NCI-H2227 treated with DMSO at 0.1 percent for 48 hours (cell line): Measurements from ENCODE around the gene DNAJC15.
"Not testable (repeated sequence)": the region's sequence is repeated elsewhere in the genome, so short reads cannot be mapped to it uniquely, and the experiment has no call there.

Experiments used
- DNase-seq: peaks from one replicate; lab custom pipeline; 2025; lab: John Stamatoyannopoulos, UW

The DNAJC15 gene

DNA sequence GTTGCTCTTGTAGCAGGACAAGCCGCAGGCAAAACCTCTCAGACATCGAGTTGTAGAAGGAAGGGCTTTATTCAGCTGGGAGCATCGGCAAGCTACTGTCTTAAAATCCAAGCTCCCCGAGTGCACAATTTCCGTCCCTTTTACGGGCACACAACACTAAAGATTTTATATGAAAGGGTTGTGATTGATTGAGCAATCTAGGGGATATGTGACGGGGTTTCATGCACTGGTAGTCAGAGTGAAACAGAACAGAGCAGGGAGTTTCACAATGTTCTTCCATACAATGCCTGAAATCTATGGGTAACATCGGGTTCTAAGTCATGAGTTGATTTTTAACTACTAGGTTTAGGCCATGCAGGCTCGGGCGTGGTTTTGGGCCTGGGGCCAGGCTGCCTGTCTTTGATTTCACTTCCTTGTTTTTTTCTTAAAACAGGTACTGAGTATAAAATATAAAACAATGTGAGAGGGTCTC, 22.0 kb downstream of the DNAJC15 start:
- not testable (repeated sequence) for DNase-seq

DNA sequence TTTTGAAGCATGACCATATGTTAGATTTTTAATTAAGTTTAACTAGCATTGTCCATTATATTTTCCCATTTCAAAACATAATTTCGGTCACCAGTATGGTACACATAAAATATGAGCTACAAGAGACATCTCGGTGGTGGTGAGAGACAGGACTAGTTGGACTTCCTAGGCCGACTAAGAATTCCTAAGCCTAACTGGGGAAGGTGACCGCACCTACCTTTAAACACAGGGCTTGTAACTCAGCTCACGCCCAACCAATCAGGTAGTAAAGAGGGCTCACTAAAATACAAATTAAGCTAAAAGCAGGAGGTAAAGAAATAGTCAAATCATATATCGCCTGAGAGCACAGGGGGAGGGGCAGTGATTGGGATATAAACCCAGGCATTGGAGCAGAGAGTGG, 22.9 kb downstream of the DNAJC15 start:
- DNase-seq: no peak

DNA sequence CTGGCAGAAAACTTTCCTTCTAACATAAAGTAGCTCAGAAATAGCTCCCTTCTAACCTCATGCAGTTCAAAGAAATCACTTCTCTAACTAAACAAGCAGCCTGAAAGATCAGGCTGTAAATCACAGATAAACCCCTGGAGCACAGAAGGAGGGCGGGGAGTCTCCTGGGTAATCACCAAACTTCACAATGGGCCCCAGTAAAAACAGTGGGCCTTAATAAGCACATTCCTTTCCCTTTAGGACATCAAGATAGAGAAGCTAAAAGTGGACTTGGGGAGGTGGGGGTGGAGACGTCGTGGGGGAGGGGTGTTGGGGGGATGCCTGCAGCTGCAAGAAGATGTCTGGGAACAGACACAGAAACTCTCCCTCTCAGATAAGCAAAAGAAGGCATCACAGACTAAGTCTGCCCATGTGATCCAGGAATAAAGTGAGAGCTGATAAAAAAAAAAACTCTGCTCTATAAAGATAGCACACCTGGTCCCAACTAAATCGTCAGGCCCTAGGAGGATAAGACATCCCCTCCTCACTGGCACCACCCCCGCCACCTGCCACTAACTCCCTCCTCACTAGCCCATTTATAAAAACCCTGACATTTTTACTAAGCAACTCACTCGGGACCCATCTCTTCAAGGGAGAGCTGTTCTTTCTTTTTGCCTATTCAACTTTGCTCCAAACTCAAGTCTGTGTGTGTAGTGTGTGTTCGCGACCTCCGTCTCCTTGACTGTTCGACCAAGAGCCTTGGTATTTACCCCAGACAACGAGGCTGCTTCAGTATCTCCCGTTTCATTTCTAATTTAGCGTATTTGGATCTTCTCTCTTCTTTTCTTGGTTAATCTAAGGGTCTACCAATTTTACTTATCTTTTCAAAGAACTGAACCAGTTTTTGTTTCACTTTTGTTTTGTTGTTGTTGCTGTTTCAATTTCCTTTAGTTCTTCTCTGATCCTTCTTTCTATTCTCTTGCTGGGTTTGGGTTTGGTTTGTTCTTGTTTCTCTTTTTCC, 31.7 kb downstream of the DNAJC15 start:
- peak; percentile 32 for DNase-seq

DNA sequence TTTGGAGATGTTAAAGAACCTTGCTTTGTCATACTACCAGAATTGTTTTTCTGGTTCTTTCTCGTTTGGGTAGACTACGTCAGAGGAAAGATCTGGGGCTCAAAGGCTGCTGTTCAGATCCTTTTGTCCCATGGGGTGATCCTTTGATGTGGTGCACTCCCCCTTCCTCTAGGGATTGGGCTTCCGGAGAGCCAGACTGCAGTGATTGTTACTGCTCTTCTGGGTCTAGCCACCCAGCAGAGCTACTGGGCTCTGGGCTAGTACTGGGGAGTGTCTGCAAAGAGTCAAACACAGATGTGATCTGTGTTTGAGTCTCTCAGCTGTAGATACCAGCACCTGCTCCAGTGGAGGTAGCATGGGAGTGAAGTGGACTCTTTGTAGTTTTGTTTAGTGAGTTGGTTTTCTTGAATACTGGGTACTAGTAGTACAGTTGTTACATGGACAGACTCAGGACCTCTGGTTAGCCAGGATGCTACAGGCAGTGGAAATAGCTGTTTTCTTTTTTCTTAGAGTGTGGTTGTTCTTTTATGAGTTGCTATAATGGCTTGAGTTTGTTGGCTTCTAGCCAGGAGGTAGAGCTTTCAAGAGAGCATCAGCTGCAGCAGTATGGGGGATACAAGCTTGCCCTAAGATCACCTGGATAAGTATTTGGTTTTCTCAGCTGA, 34.4 kb downstream of the DNAJC15 start:
- no peak for DNase-seq

DNA sequence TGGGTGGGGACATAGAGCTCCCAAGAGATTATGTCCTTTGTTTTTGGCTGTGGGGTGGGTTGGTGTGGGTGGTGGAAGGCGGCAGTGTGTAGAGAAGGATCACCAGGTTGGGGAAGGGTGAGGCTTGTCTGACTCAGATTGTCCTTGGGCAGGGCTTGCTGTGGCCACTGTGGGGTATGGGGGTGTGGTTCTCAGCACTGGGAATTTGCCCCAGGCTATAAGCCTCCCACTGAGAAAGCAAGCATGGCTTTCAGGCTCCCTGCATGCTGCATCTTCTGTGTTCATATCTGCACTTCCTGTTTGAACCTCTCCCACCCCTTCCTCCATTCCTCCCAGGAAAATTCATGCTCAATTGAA, 34.9 kb downstream of the DNAJC15 start:
- no peak for DNase-seq

DNA sequence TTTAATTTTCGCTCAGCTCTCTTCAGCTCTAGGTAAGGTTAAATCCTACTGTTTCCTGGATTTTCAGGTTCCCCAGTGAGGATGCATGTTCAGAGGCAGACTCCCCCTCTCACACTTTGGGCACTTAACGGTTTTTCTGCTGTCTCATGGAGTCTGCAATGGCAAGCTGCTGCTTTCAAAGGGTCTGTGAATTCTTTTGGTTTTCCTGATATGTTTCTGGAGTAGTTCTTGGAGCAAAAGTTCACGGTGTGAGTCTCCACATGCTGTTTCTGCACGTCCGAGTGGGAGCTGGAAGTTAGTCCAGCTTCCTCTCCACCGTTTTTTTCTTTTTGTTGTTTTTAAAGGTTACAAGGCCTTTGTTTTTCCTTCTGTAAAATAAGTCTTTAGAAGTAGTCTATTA, 35.4 kb downstream of the DNAJC15 start:
- DNase-seq: no peak

DNA sequence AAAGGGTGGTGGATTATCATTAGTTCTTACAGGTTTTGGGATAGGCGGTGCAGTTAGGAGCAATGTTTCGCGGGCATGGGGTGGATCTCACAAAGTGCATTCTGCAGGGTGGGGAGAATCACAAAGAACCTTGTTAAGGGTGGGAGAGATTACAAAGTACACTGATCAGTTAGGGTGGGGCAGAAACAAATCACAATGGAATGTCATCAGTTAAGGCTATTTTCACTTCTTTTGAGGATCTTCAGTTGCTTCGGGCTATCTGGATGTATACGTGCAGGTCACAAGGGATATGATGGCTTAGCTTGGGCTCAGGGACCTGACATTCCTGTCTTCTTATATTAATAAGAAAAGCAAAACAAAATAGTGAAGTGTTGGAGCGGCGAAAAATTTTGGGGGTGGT, 36.4 kb downstream of the DNAJC15 start:
- not testable (repeated sequence) for DNase-seq

DNA sequence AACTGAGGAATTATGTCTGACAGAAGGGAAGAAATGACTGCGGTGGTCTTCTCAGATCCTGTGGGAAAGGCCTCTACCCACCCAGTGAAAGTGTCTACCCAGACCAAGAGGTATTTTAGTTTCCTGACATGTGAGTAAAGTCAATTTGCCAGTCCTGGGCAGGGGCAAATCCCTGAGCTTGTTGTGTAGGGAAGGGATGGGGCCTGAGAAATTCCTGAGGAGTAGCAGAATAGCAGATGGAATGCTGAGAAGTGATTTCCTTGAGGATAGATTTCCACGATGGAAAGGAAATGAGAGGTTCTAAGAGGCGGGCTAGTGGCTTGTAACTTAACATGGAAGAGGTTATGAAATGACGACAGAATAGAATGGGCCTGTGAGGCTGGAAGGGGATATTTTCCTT, 37.4 kb downstream of the DNAJC15 start:
- not testable (repeated sequence) for DNase-seq

DNA sequence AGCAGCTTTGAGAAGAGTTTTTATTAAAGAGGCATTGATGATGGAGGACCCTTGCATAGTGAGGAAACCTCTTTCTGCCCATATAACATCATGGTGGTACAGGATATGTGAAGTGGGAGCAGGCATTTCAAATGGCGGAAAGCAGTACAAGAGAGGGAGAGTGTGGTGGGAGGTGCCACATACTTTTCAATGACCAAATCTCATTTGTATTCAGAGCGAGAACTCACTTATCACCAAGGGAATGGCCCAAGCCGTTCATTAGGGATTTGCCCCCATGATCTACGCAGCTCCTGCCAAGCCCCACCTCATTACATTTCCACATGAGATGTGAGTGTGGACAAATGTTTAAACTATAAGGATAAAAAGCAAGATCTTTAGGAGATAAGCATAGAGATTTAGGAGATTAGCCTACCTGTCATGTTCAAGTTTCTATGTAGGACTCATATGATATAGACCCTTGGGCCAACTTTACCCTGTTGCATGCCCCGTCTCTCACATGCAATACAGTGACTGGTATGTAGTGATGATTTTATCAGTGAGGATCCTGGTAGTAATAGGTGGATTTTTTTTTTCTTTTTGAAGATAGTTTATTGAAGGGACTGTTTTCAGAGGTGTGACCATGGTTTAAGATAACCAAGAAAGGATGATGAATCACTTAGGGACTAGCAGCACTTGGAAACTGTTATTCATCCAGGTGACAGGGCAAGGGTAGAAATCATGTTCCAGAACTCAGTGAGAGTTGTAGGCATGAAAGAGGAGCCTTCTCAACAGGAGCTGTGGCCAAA, 38.3 kb downstream of the DNAJC15 start:
- DNase-seq: no peak

DNA sequence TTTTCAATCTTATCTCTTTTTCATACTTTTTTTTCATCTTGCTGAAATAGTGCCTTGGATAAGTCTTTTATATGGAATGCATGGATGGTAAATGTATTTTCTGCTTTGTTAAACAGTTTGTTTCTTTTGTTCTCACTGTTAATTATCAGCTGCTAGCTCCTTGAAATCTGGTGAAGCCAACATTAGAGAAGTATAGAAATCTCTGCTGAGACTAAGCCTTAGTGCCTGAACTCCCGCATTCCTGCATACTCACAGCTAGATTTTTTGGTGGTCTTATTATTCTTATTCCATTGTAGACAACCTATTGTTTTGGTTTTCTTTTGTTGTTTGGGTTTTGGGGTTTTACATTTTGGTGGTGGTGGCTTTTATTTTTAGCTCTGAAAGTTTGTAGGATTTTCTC, 48.4 kb downstream of the DNAJC15 start:
- no peak for DNase-seq

DNA sequence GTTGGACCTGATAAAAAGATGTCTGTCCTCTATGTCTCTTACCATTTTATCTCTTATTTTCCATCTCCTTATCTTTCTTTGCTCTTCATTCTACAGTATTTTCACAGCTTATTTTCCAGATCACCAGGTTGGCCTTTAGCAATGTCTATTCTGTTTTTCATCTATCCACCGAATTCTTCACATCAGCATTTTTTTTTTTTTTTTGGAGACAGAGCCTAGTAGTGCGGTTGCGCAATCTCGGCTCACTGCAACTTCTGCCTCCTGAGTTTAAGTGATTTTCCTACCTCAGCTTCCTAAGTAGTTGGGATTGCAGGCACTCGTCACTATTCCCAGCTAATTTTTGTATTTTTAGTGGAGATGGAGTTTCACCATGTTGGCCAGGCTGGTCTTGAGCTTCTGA, 49.0 kb downstream of the DNAJC15 start:
- no peak for DNase-seq

DNA sequence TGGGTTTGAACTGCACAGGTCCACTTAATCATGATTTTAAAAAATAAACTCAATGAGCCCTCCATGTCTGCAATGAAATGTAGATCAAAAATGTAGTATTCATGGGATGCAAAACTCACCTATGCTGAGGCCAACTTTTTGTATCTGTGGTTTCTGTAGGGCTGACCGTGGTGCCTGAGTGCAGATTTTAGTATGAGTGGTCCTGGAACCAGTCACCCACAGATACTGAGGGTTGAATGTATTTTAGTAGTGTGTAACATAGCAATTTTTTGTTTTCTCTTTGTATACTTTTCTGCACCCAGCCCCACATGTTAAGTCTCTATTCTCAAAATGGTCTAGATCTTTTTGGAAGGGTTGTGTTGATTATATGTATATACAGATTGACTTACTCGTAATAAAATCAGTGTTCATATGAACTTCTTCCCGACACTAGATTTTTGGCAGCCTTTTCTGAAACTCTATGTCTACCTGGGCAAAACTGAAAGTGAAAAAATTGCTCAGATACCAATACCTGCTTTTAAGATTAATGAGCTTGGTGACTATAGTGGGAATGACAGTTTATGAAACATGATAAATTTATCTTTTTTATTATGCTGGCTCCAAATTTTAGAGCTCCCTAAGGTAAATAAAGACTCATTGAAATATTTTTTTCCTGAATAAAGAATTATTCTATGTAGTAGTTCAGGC, 51.6 kb downstream of the DNAJC15 start:
- no peak for DNase-seq

DNA sequence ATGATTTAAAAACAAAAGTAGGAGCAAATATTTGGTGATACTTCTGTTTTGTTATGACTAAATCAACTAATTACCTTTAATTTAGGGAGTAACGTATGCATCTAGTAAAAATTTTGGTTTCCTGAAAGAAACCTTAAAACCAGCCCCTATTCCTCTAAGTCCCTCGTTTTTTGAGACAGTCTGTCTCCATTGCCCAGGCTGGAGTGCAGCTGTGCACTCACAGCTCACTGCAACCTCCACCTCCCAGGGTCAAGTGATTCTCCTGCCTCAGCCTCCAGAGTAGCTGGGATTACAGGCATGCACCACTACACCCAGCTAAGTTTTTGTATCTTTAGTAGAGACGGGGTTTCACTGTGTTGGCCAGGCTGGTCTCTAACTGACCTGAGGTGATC, 52.1 kb downstream of the DNAJC15 start:
- DNase-seq: not testable (repeated sequence)

DNA sequence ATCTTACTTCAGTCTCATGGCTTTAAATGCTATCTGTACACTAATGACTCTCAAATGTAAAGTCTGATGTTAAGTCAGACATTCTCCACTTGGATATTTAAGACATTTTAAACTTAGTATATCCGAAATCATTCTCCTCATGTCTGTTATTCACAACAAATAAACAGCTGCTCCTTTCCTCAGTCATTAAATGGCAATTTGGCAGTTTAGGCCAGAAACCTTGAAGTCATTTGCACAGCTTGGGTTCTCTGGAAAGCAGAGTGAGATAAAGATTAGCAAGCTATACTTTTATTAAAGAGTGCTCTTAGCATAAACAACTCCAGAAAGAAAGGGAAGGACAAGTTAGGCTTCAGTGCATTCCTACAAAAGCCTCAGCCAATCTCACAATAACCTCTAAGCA, 53.7 kb downstream of the DNAJC15 start:
- peak; percentile 24 for DNase-seq

DNA sequence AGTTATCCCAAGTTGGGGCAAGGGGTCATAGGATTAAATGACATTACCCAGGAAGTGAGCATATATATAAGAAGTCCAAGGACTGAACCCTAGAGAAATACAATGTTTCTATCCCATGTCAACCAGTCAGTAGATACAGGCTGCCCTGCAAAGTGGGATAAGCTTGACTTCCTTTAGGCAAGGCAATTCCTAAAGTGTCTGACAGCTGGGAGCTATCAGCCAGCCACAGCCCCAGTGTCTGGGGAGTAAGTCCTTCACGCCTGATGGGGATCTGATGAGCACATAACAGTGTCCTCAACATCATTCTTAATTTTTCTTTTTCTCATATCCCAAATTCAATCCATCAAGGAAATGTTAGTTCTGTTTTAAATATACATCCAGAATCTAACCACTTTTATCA, 54.1 kb downstream of the DNAJC15 start:
- DNase-seq: no peak

DNA sequence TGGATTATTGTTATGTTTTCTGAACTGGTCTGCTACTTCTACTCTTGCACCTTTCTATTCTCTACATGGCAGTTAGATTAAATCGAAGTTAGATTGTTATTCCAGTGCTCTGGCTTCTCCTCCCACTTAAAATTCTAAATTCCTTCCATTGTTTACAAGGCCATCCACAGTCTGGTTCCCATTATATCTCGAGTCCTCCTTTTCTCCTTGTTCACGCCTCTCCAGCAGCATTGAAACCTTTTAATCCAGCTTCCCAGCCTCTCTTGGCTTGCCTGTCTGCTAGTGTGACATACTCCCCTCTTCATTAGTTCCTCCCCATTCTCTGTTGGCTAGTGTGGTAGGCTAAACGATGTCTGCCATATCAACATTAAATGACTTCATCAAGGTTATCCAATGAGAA, 54.5 kb downstream of the DNAJC15 start:
- no peak for DNase-seq

DNA sequence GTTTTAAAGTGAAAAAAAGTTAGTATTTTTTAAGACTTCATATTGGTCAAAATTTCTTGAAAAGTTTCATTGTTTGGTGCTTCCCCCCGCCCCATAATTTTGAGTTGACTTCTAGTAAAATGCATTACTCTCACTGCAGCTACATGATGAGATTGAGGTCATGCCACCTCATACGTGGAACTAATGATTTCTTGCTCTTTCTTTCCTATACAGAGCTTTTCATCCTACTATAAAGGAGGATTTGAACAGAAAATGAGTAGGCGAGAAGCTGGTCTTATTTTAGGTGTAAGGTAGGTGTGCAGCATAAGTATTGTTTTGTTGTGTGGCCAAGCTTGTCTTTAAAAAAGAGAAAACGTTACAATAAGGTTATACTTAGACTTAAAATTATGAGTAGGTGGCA, 55.0 kb downstream of the DNAJC15 start:
- no peak for DNase-seq

DNA sequence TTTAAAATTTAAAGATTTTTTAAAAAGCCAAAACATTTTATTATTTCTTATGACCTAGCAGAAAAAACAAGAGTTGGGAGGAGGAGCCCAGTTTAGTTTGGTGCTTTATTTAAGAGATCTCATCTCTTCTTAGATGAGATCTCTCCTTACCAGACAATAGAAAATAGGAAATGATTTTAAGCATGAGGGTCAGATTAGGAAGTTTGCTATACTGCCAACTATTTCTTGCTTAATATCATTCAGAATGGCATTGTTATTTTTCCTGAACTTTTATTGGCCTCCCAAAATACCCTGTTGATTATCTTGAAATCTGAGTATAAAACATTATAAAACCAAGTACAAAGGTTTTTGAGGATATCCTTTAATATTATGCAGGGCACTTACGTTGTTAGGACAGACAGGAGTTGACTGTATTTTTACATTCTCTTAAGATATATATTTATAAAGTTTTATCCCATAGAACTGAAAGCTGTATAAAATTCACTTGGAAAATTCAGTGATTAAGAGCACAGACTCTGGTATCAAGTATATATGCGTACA, 56.1 kb downstream of the DNAJC15 start:
- no peak for DNase-seq

DNA sequence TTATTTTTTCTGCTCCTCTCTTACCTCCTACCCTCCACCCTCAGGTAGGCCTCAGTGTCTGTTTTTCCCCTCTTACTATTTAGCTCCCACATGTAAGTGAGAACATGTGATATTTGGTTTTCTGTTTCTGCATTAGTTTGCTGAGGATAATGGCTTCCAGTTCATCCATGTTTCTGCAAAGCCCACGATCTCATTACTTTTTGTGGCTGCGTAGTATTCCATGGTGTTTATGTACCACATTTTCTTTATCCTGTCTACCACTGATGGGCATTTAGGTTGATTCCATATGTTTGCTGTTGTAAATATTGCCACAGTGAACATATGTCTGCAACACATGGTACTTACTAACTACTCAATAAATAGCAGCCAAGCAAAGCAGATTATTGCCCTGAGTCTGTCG, 56.8 kb downstream of the DNAJC15 start:
- no peak for DNase-seq

DNA sequence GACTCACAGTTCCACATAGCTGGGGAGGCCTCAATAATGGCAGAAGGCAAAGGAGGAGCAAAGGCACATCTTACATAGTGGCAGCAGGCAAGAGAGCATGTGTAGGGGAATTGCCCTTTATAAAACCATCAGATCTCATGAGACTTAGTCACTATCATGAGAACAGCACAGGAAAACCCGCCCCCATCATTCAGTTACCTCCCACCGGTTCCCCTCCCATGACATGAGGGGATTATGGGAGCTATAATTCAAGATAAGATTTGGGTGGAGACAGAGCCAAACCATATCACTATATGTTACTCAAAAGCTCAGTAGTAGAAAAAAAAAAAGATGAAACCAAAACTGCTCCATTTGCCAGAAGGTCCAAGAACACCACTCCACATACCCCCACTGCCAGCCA, 58.5 kb downstream of the DNAJC15 start:
- no peak for DNase-seq

DNA sequence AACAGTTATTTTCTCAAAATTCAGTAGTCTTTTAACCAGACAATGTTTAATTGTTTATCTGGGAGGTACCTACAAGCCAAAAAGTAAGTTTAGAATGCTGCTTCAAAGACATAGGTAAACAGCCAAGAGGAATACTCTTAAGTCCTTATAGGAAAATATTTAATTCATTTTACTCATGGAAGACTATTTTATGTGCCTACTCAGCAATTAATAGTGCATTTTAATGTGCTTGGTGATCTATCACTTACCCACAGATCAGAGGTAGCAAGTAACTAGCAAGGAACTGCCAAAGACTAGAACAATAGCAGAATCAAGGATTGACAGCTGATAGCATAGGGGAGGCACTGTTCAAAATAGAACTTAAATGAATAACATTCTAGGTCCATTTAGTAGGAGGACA, 60.4 kb downstream of the DNAJC15 start:
- DNase-seq: no peak

DNA sequence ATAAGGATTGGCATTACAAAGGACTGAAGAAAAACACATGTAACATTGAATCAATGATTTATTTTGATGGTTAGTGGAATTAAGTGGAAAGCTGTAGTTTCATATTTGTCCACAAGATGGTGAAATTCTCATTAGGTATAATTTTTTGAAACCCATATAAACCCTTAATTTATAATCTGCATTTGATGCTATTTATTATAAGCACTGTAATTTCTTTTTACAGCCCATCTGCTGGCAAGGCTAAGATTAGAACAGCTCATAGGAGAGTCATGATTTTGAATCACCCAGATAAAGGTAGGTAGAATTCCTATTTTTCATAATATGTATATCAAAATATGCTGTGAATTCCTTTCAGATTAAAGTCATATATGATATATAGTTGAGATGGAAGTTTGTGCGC, 62.2 kb downstream of the DNAJC15 start:
- DNase-seq: no peak
